ENCODE data around the gene CCDC88C.
"Not testable (repeated sequence)": the region's sequence is repeated elsewhere in the genome, so short reads cannot be mapped to it uniquely, and the experiment has no call there.

GRCh38 chr14:91428931-91429330 lies 11.3 kb upstream of the CCDC88C start:
- TF ChIP-seq CTCF, POLR2A (IDR thresholded peaks at IDR 0.05): not testable (repeated sequence)
